IMR-90 (cell line): ENCODE measurements around the gene TMEM170B. TPM values are rescaled to one million over a fixed set of nuclear protein-coding genes. Genes with fewer than 3 reads are reported as not detected.

Experiments used
- ATAC-seq: fragments of 200-7000 bp; cut with Tn5 transposase; 2 replicates; pipeline ENCODE4 v1.9.1; 2020; ENCODE audit warnings: low read depth, mild to moderate bottlenecking, moderate library complexity
- BruUV-seq: library from RNA; stranded (reverse); fragments of 400-500 nt; replicated peaks from 2 replicates; lab custom pipeline; 2021; lab: Mats Ljungman, UMichigan
- CTCF ChIA-PET: fragments of 300-600 bp; formaldehyde crosslinking; extraction: SDS; loops from one replicate; lab custom pipeline; 2021; ENCODE audit warnings: antibody characterized with exemption; lab: Yijun Ruan, JAX
- POLR2A ChIA-PET: fragments of 300-600 bp; sonication (Branson Sonifier 250); formaldehyde crosslinking; loops from one replicate; lab custom pipeline; 2022; ENCODE audit warnings: antibody characterized with exemption; ENCODE audit not compliant: unreplicated experiment; lab: Charles Lee
- DNase-seq: peaks from one replicate; pipeline ENCODE4 v3.0.0; 2013
- H2AFZ ChIP-seq: replicated peaks from 2 replicates; pipeline ENCODE3; 2013; ENCODE audit warnings: low read length, mild to moderate bottlenecking; ENCODE audit not compliant: poor library complexity
- H2AK5ac ChIP-seq: 2 replicates; pipeline ENCODE4 v1.6.1; 2013; ENCODE audit warnings: low read depth, low read length, inconsistent platforms
- H2AK9ac ChIP-seq: replicated peaks from 2 replicates; pipeline ENCODE3; 2013; ENCODE audit warnings: mild to moderate bottlenecking, low read depth, low read length, moderate library complexity; ENCODE audit not compliant: poor library complexity
- H2BK120ac ChIP-seq: 2 replicates; pipeline ENCODE4 v1.6.1; 2013; ENCODE audit warnings: low read depth, low read length, inconsistent platforms
- H2BK15ac ChIP-seq: 3 replicates; pipeline ENCODE4 v1.6.1; 2013; ENCODE audit warnings: low read depth, low read length, inconsistent platforms
- H2BK20ac ChIP-seq: 2 replicates; pipeline ENCODE4 v1.6.1; 2013; ENCODE audit warnings: low read depth, mild to moderate bottlenecking, inconsistent platforms, low read length, moderate library complexity
- H2BK5ac ChIP-seq: 2 replicates; pipeline ENCODE4 v1.6.1; 2013; ENCODE audit warnings: mild to moderate bottlenecking, low read depth, low read length, inconsistent platforms; ENCODE audit not compliant: poor library complexity, severe bottlenecking
- H3K14ac ChIP-seq: replicated peaks from 2 replicates; pipeline ENCODE4 v1.6.1; 2013; ENCODE audit warnings: low read depth, low read length, inconsistent platforms
- H3K18ac ChIP-seq: 2 replicates; pipeline ENCODE4 v1.6.1; 2013; ENCODE audit warnings: low read depth, low read length, control low read depth
- H3K23ac ChIP-seq: 2 replicates; pipeline ENCODE4 v1.6.1; 2013; ENCODE audit warnings: low read depth, low read length, inconsistent platforms
- H3K27ac ChIP-seq: 2 replicates; pipeline ENCODE4 v1.5.1; 2013; ENCODE audit warnings: mild to moderate bottlenecking, control low read depth, low read length; ENCODE audit not compliant: insufficient read depth
- H3K27me3 ChIP-seq: 2 replicates; pipeline ENCODE4 v1.6.1; 2013; ENCODE audit warnings: low read length; ENCODE audit not compliant: control insufficient read depth, insufficient read depth
- H3K36me3 ChIP-seq: 2 replicates; pipeline ENCODE4 v1.6.1; 2013; ENCODE audit warnings: low read length, mixed read lengths; ENCODE audit not compliant: control insufficient read depth, insufficient read depth
- H3K4ac ChIP-seq: 2 replicates; pipeline ENCODE4 v1.6.1; 2013; ENCODE audit warnings: low read depth, low read length, inconsistent platforms
- H3K4me1 ChIP-seq: 2 replicates; pipeline ENCODE4 v1.6.1; 2013; ENCODE audit warnings: low read length, mixed read lengths; ENCODE audit not compliant: control insufficient read depth, insufficient read depth
- H3K4me2 ChIP-seq: 2 replicates; pipeline ENCODE4 v1.6.1; 2013; ENCODE audit warnings: low read depth, mild to moderate bottlenecking, control low read depth, low read length, moderate library complexity
- H3K4me3 ChIP-seq: 2 replicates; pipeline ENCODE4 v1.5.1; 2013; ENCODE audit warnings: low read depth, mild to moderate bottlenecking, control low read depth, low read length, moderate library complexity; ENCODE audit not compliant: insufficient read depth
- H3K56ac ChIP-seq: 2 replicates; pipeline ENCODE4 v1.6.1; 2013; ENCODE audit warnings: low read length, inconsistent platforms; ENCODE audit not compliant: insufficient read depth; ENCODE audit errors: extremely low read depth
- H3K79me1 ChIP-seq, 2 experiments: 2 replicates each; pipeline ENCODE4 v1.6.1; 2013; ENCODE audit warnings: low read length in 2 of 2, inconsistent platforms in 1 of 2, low read depth in 1 of 2
- H3K9ac ChIP-seq: 2 replicates; pipeline ENCODE4 v1.6.1; 2013; ENCODE audit warnings: low read depth, low read length, control low read depth
- H3K9me1 ChIP-seq: 2 replicates; pipeline ENCODE4 v1.6.1; 2013; ENCODE audit warnings: low read length, inconsistent platforms; ENCODE audit not compliant: insufficient read depth
- H3K9me3 ChIP-seq: 2 replicates; pipeline ENCODE4 v1.6.1; 2013; ENCODE audit warnings: low read length; ENCODE audit not compliant: control insufficient read depth, insufficient read depth
- H4K20me1 ChIP-seq: 2 replicates; pipeline ENCODE4 v1.6.1; 2013; ENCODE audit warnings: low read length, inconsistent platforms; ENCODE audit not compliant: insufficient read depth
- H4K5ac ChIP-seq: 2 replicates; pipeline ENCODE4 v1.6.1; 2013; ENCODE audit warnings: mild to moderate bottlenecking, low read depth, low read length, control low read depth
- H4K8ac ChIP-seq, 2 experiments: 2 replicates each; pipeline ENCODE4 v1.6.1; 2013; ENCODE audit warnings: low read depth in 2 of 2, low read length in 2 of 2, control low read depth in 1 of 2, inconsistent platforms in 1 of 2
- H4K91ac ChIP-seq: 2 replicates; pipeline ENCODE4 v1.6.1; 2013; ENCODE audit warnings: low read depth, low read length, inconsistent platforms; ENCODE audit not compliant: insufficient read depth
- CEBPB ChIP-seq: IDR thresholded peaks from 2 replicates; pipeline ENCODE4 v1.6.1; 2012; ENCODE audit warnings: low read depth, low read length, improper control_type of control experiment
- MAZ ChIP-seq: IDR thresholded peaks from 2 replicates; pipeline ENCODE4 v1.6.1; 2012; ENCODE audit warnings: low read depth, mild to moderate bottlenecking, low read length, improper control_type of control experiment, moderate library complexity, borderline replicate concordance
- POLR2A ChIP-seq: IDR thresholded peaks from 2 replicates; pipeline ENCODE4 v1.6.1; 2012; ENCODE audit warnings: mild to moderate bottlenecking, low read depth, low read length
- SMC3 ChIP-seq: fragments of 150-350 bp; IDR thresholded peaks from 2 replicates; pipeline ENCODE4 v1.6.1; 2016; ENCODE audit warnings: low read depth, mild to moderate bottlenecking, antibody characterized with exemption, low read length, moderate library complexity
- WGBS, 2 experiments: methylation state at CpG; one replicate each; pipeline versions ENCODE4 v1.1.5 to v1.1.7; 2013; ENCODE audit warnings: missing lambda C conversion rate in 2 of 2; ENCODE audit not compliant: insufficient read length in 1 of 2; ENCODE audit errors: extremely low coverage in 2 of 2; 5-methylcytosine and 5-hydroxymethylcytosine counted together
- dilution Hi-C: fragments of 300-500 bp; cut with HindIII; formaldehyde crosslinking; loops from one replicate; pipeline ENCODE4 v1.14.3; 2018; ENCODE audit warnings: low sequenced_read_pairs; ENCODE audit not compliant: unreplicated experiment
- in situ Hi-C: fragments of 300-500 bp; cut with MboI; formaldehyde crosslinking; loops from 3 replicates; pipeline ENCODE4 v1.14.3; 2019; ENCODE audit warnings: low sequenced_read_pairs, inconsistent platforms, mixed read lengths
- intact Hi-C: fragments of 100-400 bp; cut with micrococcal nuclease; formaldehyde crosslinking; loops from 2 replicates; pipeline ENCODE4 v1.10.0; 2022
- polyA plus RNA-seq, 3 experiments: library from polyadenylated mRNA; depleted of rRNA; stranded (reverse); fragments of >200 nt; gene quantifications; 2 replicates each; pipeline ENCODE4 v1.2.3, GENCODE V29; 2012; ENCODE audit warnings: low replicate concordance in 1 of 3
- total RNA-seq: library from RNA; depleted of rRNA; stranded (reverse); fragments of >200 nt; gene quantifications from 2 replicates; pipeline ENCODE4 v1.2.3, GENCODE V29; 2012
- TF ChIP-seq, protein P1 (sequence below): fragments of 150-350 bp; IDR thresholded peaks from 2 replicates; pipeline ENCODE4 v1.6.1; 2017; ENCODE audit warnings: mild to moderate bottlenecking, antibody characterized with exemption, low read length, low read depth

The TMEM170B gene
- total and polyA plus RNA-seq, 2 of the 4 experiments (the other 2 are of a cell fraction), result 0.10 to 0.18 TPM

DNA sequence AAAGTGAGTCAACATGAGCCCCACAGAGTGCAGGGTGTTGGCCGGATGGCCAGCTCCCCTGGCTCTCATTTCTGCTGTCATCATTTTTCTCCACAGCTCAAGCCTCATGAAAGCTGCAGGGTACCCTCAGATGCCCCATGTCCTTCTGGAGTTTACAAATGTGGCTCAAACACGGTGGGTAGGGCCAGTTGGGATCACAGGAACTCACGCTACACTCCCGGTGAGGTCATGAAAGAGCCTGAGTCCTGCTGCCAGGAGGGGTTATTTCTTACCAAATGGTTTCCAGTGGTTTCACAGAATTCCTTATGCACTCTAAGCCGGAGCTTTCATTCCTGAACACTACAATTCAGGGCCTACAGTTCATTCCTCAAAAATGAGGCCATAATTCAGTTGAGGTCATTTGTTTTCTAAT is 78.7 kb downstream of the TMEM170B start:
- Histone ChIP-seq H3K14ac (peak overlapping the region; percentile 44), H2BK5ac (peak overlapping the region; percentile 76), H3K27ac (peak overlapping the region; percentile 80), H3K4me3 (no peak overlapping the region), H3K9me1 (peaks cover 21% of the 10 kb centered on the region), H3K9me3 (no peaks in the 10 kb centered on the region), H2BK120ac (peak overlapping the region; percentile 100), H2AFZ (peak overlapping the region; percentile 83), H2AK9ac (peak overlapping the region; percentile 1), H3K4me1 (peaks cover 22% of the 10 kb centered on the region), H3K27me3 (no peaks in the 10 kb centered on the region), H2AK5ac (peak overlapping the region; percentile 53; the same call in 1 of the 2 replicates), H3K36me3 (no peaks in the 10 kb centered on the region), H4K91ac (peak overlapping the region; percentile 92), H3K18ac (peak overlapping the region; percentile 58), H2BK15ac (peak overlapping the region; percentile 81; the same call in 2 of the 3 replicates), H3K23ac (peak overlapping the region; percentile 69; the same call in 1 of the 2 replicates), H2BK20ac (peak overlapping the region; percentile 85), H3K4me2 (peak overlapping the region; percentile 11), H3K9ac (no peak overlapping the region), H4K5ac (peak overlapping the region; percentile 28), H3K56ac (peak overlapping the region; percentile 78), H4K8ac (peak overlapping the region; percentile 86 to 98), H4K20me1 (no peaks in the 10 kb centered on the region), H3K79me1 (peaks cover 0 to 15% of the 10 kb centered on the region in 2 experiments; a peak in 2 of 4 replicates), H3K4ac (peak overlapping the region; percentile 92)
- ATAC-seq (peak; percentile 84), DNase-seq (peak; percentile 98)
- CTCF ChIA-PET, result interaction anchor here (0.6 to 2.1 kb wide), 6 partner anchors 13 to 672 kb away, joined by 3 to 11 read pairs (median 6); partner anchors contain the start of gene HIVEP1
- POLR2A ChIA-PET, result interaction anchor here (0.8 to 1.0 kb wide), 2 partner anchors 15 to 37 kb away, joined by 3 read pairs; no protein-coding TSS in a partner anchor
- in situ Hi-C loops, result loop anchor here (5.0 kb wide), 1 partner anchor 36 kb away; no protein-coding TSS in a partner anchor
- intact Hi-C loops, result loop anchor here (1.0 to 5.0 kb wide), 2 partner anchors 26 to 396 kb away; partner anchors contain the start of gene HIVEP1
- dilution Hi-C loops, result no loop called here
- whole genome bisulfite sequencing, 2 experiments, result no CpG with 5 or more reads among the region's 5 CpGs
- TF ChIP-seq CEBPB (peak; percentile 51; the same call in 1 of the 2 replicates), POLR2A (no peak; the same call in 1 of the 2 replicates), SMC3 (no peak), MAZ (no peak)
- TF ChIP-seq, protein P1, sequence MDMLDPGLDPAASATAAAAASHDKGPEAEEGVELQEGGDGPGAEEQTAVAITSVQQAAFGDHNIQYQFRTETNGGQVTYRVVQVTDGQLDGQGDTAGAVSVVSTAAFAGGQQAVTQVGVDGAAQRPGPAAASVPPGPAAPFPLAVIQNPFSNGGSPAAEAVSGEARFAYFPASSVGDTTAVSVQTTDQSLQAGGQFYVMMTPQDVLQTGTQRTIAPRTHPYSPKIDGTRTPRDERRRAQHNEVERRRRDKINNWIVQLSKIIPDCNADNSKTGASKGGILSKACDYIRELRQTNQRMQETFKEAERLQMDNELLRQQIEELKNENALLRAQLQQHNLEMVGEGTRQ, result no peak
- BruUV-seq, result no TSS peak
